HG03103 (cell line): Measurements from ENCODE around the gene LCN12.
"Not testable (repeated sequence)": the region's sequence is repeated elsewhere in the genome, so short reads cannot be mapped to it uniquely, and the experiment has no call there.

Source experiments
- ATAC-seq: cut with Tn5 transposase; IDR thresholded peaks from one replicate; pipeline ENCODE4 v1.9.1; 2021; ENCODE audit warnings: low read depth; ENCODE audit not compliant: unreplicated experiment

Gene LCN12

GRCh38 chr9:137004285-137004684 is 52.2 kb downstream of the LCN12 start:
- not testable (repeated sequence) for ATAC-seq
